OCI-LY7 (cell line): ENCODE data around the gene UVRAG.

Source experiments
- EZH2phosphoT487 ChIP-seq: fragments of 200-600 bp; sonication (generic); IDR thresholded peaks from 2 replicates; pipeline ENCODE4 v1.6.1; 2018; ENCODE audit warnings: low read depth, borderline replicate concordance, mild to moderate bottlenecking, mixed run types, antibody characterized with exemption, low read length, moderate library complexity, mixed read lengths
- TF ChIP-seq, protein P1 (sequence below): fragments of 200-600 bp; sonication (generic); conservative IDR thresholded peaks from 2 replicates; pipeline ENCODE4 v1.5.1; 2014; ENCODE audit warnings: mild to moderate bottlenecking, antibody characterized with exemption, low read length, moderate library complexity, mixed read lengths

DNA sequence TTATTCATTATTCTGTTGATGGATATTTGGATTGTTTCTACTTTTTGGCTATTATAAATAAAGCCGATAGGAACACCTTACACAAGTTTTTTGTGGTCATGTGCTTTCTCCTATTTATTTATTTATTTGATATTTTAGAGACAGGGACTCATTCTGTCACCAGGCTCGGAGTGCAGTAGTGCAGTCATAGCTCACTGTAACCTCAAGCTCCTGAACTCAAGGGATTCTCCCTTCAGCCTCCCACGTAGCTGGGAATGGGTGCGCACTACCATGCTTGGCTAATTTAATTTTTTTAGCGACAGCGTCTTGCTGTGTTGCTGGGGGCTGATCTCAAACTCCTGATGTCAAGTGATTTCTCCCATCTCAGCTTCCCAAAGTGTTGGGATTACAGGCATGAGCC, 135.1 kb downstream of the UVRAG start:
- TF ChIP-seq, protein P1, sequence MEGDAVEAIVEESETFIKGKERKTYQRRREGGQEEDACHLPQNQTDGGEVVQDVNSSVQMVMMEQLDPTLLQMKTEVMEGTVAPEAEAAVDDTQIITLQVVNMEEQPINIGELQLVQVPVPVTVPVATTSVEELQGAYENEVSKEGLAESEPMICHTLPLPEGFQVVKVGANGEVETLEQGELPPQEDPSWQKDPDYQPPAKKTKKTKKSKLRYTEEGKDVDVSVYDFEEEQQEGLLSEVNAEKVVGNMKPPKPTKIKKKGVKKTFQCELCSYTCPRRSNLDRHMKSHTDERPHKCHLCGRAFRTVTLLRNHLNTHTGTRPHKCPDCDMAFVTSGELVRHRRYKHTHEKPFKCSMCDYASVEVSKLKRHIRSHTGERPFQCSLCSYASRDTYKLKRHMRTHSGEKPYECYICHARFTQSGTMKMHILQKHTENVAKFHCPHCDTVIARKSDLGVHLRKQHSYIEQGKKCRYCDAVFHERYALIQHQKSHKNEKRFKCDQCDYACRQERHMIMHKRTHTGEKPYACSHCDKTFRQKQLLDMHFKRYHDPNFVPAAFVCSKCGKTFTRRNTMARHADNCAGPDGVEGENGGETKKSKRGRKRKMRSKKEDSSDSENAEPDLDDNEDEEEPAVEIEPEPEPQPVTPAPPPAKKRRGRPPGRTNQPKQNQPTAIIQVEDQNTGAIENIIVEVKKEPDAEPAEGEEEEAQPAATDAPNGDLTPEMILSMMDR: no peak
- TF ChIP-seq EZH2phosphoT487: no peak
